ENCODE results near the gene ARPC5L.

GRCh38 chr9:124849801-124850200 lies 12.1 kb upstream of the ARPC5L start:
- TF ChIP-seq, protein P1, sequence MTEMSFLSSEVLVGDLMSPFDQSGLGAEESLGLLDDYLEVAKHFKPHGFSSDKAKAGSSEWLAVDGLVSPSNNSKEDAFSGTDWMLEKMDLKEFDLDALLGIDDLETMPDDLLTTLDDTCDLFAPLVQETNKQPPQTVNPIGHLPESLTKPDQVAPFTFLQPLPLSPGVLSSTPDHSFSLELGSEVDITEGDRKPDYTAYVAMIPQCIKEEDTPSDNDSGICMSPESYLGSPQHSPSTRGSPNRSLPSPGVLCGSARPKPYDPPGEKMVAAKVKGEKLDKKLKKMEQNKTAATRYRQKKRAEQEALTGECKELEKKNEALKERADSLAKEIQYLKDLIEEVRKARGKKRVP (CRISPR knock-in tag; IDR thresholded peaks at IDR 0.05), result no peak
- no peak for TF ChIP-seq KAT7 (CRISPR knock-in tag; IDR thresholded peaks at IDR 0.05; ENCODE audit: borderline replicate concordance)
- TF ChIP-seq CTCF (IDR thresholded peaks at IDR 0.05 in 2 of 3, conservative IDR thresholded peaks at IDR 0.05 in 1 of 3; ENCODE audit: insufficient read depth in 2 of 3, low read depth in 1 of 3, low read length in 3 of 3), result no peak
- TF ChIP-seq SNRNP70 (optimal IDR thresholded peaks at IDR 0.05; ENCODE audit: low read depth, low read length), result no peak
- TF ChIP-seq, protein P2, sequence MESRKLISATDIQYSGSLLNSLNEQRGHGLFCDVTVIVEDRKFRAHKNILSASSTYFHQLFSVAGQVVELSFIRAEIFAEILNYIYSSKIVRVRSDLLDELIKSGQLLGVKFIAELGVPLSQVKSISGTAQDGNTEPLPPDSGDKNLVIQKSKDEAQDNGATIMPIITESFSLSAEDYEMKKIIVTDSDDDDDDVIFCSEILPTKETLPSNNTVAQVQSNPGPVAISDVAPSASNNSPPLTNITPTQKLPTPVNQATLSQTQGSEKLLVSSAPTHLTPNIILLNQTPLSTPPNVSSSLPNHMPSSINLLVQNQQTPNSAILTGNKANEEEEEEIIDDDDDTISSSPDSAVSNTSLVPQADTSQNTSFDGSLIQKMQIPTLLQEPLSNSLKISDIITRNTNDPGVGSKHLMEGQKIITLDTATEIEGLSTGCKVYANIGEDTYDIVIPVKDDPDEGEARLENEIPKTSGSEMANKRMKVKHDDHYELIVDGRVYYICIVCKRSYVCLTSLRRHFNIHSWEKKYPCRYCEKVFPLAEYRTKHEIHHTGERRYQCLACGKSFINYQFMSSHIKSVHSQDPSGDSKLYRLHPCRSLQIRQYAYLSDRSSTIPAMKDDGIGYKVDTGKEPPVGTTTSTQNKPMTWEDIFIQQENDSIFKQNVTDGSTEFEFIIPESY (CRISPR knock-in tag; IDR thresholded peaks at IDR 0.05), result no peak
- no peak for TF ChIP-seq KLF1 (tag; IDR thresholded peaks at IDR 0.05)
- TF ChIP-seq NFE2 (IDR thresholded peaks at IDR 0.05; ENCODE audit: low read depth), result no peak
- no peak for TF ChIP-seq ZNF668 (CRISPR knock-in tag; IDR thresholded peaks at IDR 0.05)
- TF ChIP-seq CTBP1 (IDR thresholded peaks at IDR 0.05; ENCODE audit: borderline replicate concordance), result no peak
- no peak for TF ChIP-seq ZNF76 (CRISPR knock-in tag; IDR thresholded peaks at IDR 0.05; ENCODE audit: borderline replicate concordance)
- no peak for TF ChIP-seq NRF1 (conservative IDR thresholded peaks at IDR 0.05 in 1 of 2, IDR thresholded peaks at IDR 0.05 in 1 of 2)
- TF ChIP-seq EZH2 (IDR thresholded peaks at IDR 0.05; ENCODE audit: borderline replicate concordance, low read depth, low read length), result no peak
- TF ChIP-seq EP300 (IDR thresholded peaks at IDR 0.05; ENCODE audit: low read length), result no peak
